SU-DHL-6 (cell line): ENCODE data around the gene PRRG3.

Source experiments
- EZH2phosphoT487 ChIP-seq: fragments of 200-600 bp; sonication (generic), shearing (Covaris generic); conservative IDR thresholded peaks from 2 replicates; pipeline ENCODE4 v1.6.1; 2018; ENCODE audit warnings: mild to moderate bottlenecking, antibody characterized with exemption, low read length, moderate library complexity, mixed read lengths
- TF ChIP-seq, protein P1 (sequence below): fragments of 200-600 bp; sonication (generic); IDR thresholded peaks from one replicate; pipeline ENCODE4 v1.5.1; 2017; ENCODE audit warnings: antibody characterized with exemption, mild to moderate bottlenecking, low read length, moderate library complexity; ENCODE audit not compliant: insufficient read depth, poor library complexity, severe bottlenecking

DNA sequence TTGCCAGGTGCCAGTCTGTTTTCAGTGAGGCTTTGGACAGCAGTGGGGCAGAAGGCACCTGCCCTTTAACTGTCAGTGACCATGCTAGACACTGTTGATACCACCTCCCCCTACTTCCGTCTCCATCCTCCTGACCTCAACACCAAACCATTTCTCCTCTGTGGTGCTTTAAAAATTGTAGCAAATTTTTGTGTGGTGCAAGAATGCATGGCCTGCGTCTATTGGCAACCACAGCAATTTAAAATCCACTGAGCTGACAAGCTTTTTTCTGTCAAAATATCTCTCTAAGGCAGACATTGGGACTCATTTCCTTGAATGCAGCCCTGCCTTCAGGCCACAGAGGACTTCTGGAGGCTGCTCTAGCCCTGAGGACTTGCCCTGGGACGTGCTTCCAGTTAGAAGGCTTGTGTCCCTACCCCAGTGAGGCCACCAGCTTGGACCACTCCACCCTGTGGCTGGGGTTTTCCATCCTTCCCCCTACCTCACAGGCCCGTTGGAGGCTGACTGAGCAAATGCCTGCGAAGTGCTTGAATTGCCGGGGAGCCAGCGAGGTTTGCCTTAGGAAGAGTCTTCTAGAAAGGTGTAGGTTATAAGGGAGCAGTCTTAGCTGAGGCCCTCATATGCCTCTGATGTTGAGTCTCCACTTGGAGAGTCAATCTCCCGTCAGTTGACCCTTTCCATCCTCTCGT is 6.9 kb downstream of the PRRG3 start:
- TF ChIP-seq, protein P1, sequence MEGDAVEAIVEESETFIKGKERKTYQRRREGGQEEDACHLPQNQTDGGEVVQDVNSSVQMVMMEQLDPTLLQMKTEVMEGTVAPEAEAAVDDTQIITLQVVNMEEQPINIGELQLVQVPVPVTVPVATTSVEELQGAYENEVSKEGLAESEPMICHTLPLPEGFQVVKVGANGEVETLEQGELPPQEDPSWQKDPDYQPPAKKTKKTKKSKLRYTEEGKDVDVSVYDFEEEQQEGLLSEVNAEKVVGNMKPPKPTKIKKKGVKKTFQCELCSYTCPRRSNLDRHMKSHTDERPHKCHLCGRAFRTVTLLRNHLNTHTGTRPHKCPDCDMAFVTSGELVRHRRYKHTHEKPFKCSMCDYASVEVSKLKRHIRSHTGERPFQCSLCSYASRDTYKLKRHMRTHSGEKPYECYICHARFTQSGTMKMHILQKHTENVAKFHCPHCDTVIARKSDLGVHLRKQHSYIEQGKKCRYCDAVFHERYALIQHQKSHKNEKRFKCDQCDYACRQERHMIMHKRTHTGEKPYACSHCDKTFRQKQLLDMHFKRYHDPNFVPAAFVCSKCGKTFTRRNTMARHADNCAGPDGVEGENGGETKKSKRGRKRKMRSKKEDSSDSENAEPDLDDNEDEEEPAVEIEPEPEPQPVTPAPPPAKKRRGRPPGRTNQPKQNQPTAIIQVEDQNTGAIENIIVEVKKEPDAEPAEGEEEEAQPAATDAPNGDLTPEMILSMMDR: no peak
- no peak for TF ChIP-seq EZH2phosphoT487
